ENCODE results near the gene SMC5.

The SMC5 gene

GRCh38 chr9:70403618-70404025, 144.8 kb downstream of the SMC5 start:
- H3K9me3 ChIP-seq (ENCODE audit: insufficient read depth, low read depth, low read length), result no peaks in the 10 kb centered on the region
- no peak overlapping the region for H3K9ac ChIP-seq (ENCODE audit: low read depth, low read length, poor library complexity, severe bottlenecking)
- no peaks in the 10 kb centered on the region for H3K36me3 ChIP-seq (ENCODE audit: insufficient read depth, low read length)
- H3K4me3 ChIP-seq (ENCODE audit: low read length, poor library complexity, severe bottlenecking), result no peak overlapping the region
- TF ChIP-seq EZH2phosphoT487 (IDR thresholded peaks at IDR 0.05; ENCODE audit: borderline replicate concordance) (no peak), CTCF (conservative IDR thresholded peaks at IDR 0.05; ENCODE audit: low read length) (no peak)
- no peaks in the 10 kb centered on the region for H3K4me1 ChIP-seq (ENCODE audit: insufficient read depth, low read length, poor library complexity, severe bottlenecking)
- H3F3A ChIP-seq (ENCODE audit: low read depth), result no peaks in the 10 kb centered on the region
- no peaks in the 10 kb centered on the region for H3K27me3 ChIP-seq (ENCODE audit: insufficient read depth, low read length, poor library complexity, severe bottlenecking)
- H3K4me2 ChIP-seq (ENCODE audit: low read depth, low read length, poor library complexity, severe bottlenecking), result no peak overlapping the region
- H3K79me2 ChIP-seq (ENCODE audit: insufficient read depth, low read length), result no peaks in the 10 kb centered on the region
- H2AFZ ChIP-seq (ENCODE audit: low read length), result no peak overlapping the region
- no peaks in the 10 kb centered on the region for H3K9me2 ChIP-seq (replicated peaks; ENCODE audit: low read depth, low read length)
- H4K20me1 ChIP-seq (ENCODE audit: insufficient read depth, low read length, poor library complexity, severe bottlenecking), result no peaks in the 10 kb centered on the region

- Histone ChIP-seq H2AFZ (ENCODE audit: low read length) (no peak overlapping the region), H3K27me3 (ENCODE audit: insufficient read depth, low read length, poor library complexity, severe bottlenecking) (no peaks in the 10 kb centered on the region), H3K36me3 (ENCODE audit: insufficient read depth, low read length) (no peaks in the 10 kb centered on the region), H3F3A (ENCODE audit: low read depth) (no peaks in the 10 kb centered on the region), H3K4me2 (ENCODE audit: low read depth, low read length, poor library complexity, severe bottlenecking) (no peak overlapping the region), H3K9ac (ENCODE audit: low read depth, low read length, poor library complexity, severe bottlenecking) (no peak overlapping the region), H3K9me3 (ENCODE audit: insufficient read depth, low read depth, low read length) (no peaks in the 10 kb centered on the region), H4K20me1 (ENCODE audit: insufficient read depth, low read length, poor library complexity, severe bottlenecking) (no peaks in the 10 kb centered on the region), H3K4me1 (ENCODE audit: insufficient read depth, low read length, poor library complexity, severe bottlenecking) (no peaks in the 10 kb centered on the region), H3K9me2 (replicated peaks; ENCODE audit: low read depth, low read length) (no peaks in the 10 kb centered on the region), H3K4me3 (ENCODE audit: low read length, poor library complexity, severe bottlenecking) (no peak overlapping the region), H3K79me2 (ENCODE audit: insufficient read depth, low read length) (no peaks in the 10 kb centered on the region)
- no peak for TF ChIP-seq EZH2phosphoT487 (IDR thresholded peaks at IDR 0.05; ENCODE audit: borderline replicate concordance)
- no peak for TF ChIP-seq CTCF (conservative IDR thresholded peaks at IDR 0.05; ENCODE audit: low read length)
Observed at GRCh38 chr9:70404261-70404660, 145.5 kb downstream of the SMC5 start.

All from Loucy (cell line).